HepG2 (cell line): ENCODE measurements around the gene ZNF548. TPM values are rescaled to one million over a fixed set of nuclear protein-coding genes. Genes with fewer than 3 reads are reported as not detected.

Experiments used
- GLI4 ChIP-seq: sonication (generic); formaldehyde crosslinking; IDR thresholded peaks from 2 replicates; pipeline ENCODE4 v1.5.1; 2020; ENCODE audit warnings: missing genetic modification reagents, mild to moderate bottlenecking, moderate library complexity, borderline replicate concordance
- KLF15 ChIP-seq: sonication (generic); formaldehyde crosslinking; IDR thresholded peaks from 2 replicates; pipeline ENCODE4 v1.8.1; 2023; ENCODE audit warnings: borderline replicate concordance, mild to moderate bottlenecking, inconsistent platforms, missing genetic modification reagents, mixed read lengths
- MEIS1 ChIP-seq: sonication (generic); formaldehyde crosslinking; IDR thresholded peaks from 2 replicates; pipeline ENCODE4 v1.9.0; 2021; ENCODE audit warnings: mild to moderate bottlenecking, missing genetic modification reagents, moderate library complexity, borderline replicate concordance
- MTF2 ChIP-seq: sonication (generic); formaldehyde crosslinking; IDR thresholded peaks from 2 replicates; pipeline ENCODE4 v1.5.0; 2020; ENCODE audit warnings: missing genetic modification reagents, borderline replicate concordance
- NKX3-1 ChIP-seq: sonication (generic); formaldehyde crosslinking; IDR thresholded peaks from 2 replicates; pipeline ENCODE4 v1.5.0; 2020; ENCODE audit warnings: missing genetic modification reagents
- PCBP1 ChIP-seq: fragments of 200-400 bp; formaldehyde crosslinking; IDR thresholded peaks from 2 replicates; pipeline ENCODE4 v1.6.1; 2017; ENCODE audit warnings: mild to moderate bottlenecking, low read depth, low read length, borderline replicate concordance
- RAD21 ChIP-seq: fragments of 450-650 bp; formaldehyde crosslinking; IDR thresholded peaks from 2 replicates; pipeline ENCODE4 v1.5.0; 2020; ENCODE audit warnings: mild to moderate bottlenecking
- SAFB2 ChIP-seq: sonication (generic); formaldehyde crosslinking; IDR thresholded peaks from 2 replicates; pipeline ENCODE4 v1.5.1; 2020; ENCODE audit warnings: missing genetic modification reagents, low read depth, mild to moderate bottlenecking, borderline replicate concordance
- U2AF2 ChIP-seq: fragments of 200-400 bp; formaldehyde crosslinking; IDR thresholded peaks from 2 replicates; pipeline ENCODE4 v1.6.1; 2017; ENCODE audit warnings: low read depth, mild to moderate bottlenecking, low read length
- ZNF354B ChIP-seq: sonication (generic); formaldehyde crosslinking; IDR thresholded peaks from 2 replicates; pipeline ENCODE4 v1.8.0; 2022; ENCODE audit warnings: mild to moderate bottlenecking, missing genetic modification reagents
- ZNF558 ChIP-seq: sonication (generic); formaldehyde crosslinking; IDR thresholded peaks from 2 replicates; pipeline ENCODE4 v1.9.0; 2022; ENCODE audit warnings: mild to moderate bottlenecking, missing genetic modification reagents, borderline replicate concordance
- polyA plus RNA-seq, 8 experiments: library from polyadenylated mRNA; depleted of rRNA in 3 of 8; stranded (reverse) in 7 of 8; unstranded in 1 of 8; fragments of >200 nt; fragmentation: Illumina TruSeq in 4 of 8; extraction: Trizol in 4 of 8; gene quantifications; 2 replicates each; pipeline versions ENCODE4 v1.2.1 to v1.2.3, GENCODE V29; 2011 to 2016; ENCODE audit warnings: low read depth in 4 of 8, missing spikeins in 1 of 8, mixed read lengths in 1 of 8; ENCODE audit not compliant: insufficient read depth in 1 of 8
- total RNA-seq, 5 experiments: library from RNA; depleted of rRNA; stranded (reverse); fragments of >200 nt; fragmentation: Illumina TruSeq; extraction: Trizol; gene quantifications; 2 replicates each; pipeline ENCODE4 v1.2.3, GENCODE V29; 2016; ENCODE audit warnings: low read depth in 1 of 5
- TF ChIP-seq, protein P1 (sequence below), 2 experiments: sonication (generic) in 1 of 2; formaldehyde crosslinking in 1 of 2; IDR thresholded peaks; 2 replicates each; pipeline versions ENCODE4 v1.4.0 to v1.6.1; 2016 to 2020; ENCODE audit warnings: borderline replicate concordance in 1 of 2, low read depth in 1 of 2, mild to moderate bottlenecking in 1 of 2, missing genetic modification reagents in 1 of 2
- TF ChIP-seq, protein P2 (sequence below): sonication (generic); formaldehyde crosslinking; IDR thresholded peaks from 2 replicates; pipeline ENCODE4 v1.5.0; 2020; ENCODE audit warnings: missing genetic modification reagents
- TF ChIP-seq, protein P3 (sequence below): sonication (generic); formaldehyde crosslinking; IDR thresholded peaks from 2 replicates; pipeline ENCODE4 v1.4.0; 2020; ENCODE audit warnings: missing genetic modification reagents
- TF ChIP-seq, protein P4 (sequence below): sonication (generic); formaldehyde crosslinking; IDR thresholded peaks from 2 replicates; pipeline ENCODE4 v1.5.0; 2020; ENCODE audit warnings: missing genetic modification reagents, mild to moderate bottlenecking, borderline replicate concordance
- TF ChIP-seq, protein P5 (sequence below): sonication (generic); formaldehyde crosslinking; IDR thresholded peaks from 2 replicates; pipeline ENCODE4 v1.4.0; 2020; ENCODE audit warnings: missing genetic modification reagents, borderline replicate concordance

ZNF548 gene
- total and polyA plus RNA-seq, 2 of the 13 experiments (the other 11 are each of a cell fraction or from before 2014, with no cell fraction given) = 19.6 to 24.9 TPM

DNA sequence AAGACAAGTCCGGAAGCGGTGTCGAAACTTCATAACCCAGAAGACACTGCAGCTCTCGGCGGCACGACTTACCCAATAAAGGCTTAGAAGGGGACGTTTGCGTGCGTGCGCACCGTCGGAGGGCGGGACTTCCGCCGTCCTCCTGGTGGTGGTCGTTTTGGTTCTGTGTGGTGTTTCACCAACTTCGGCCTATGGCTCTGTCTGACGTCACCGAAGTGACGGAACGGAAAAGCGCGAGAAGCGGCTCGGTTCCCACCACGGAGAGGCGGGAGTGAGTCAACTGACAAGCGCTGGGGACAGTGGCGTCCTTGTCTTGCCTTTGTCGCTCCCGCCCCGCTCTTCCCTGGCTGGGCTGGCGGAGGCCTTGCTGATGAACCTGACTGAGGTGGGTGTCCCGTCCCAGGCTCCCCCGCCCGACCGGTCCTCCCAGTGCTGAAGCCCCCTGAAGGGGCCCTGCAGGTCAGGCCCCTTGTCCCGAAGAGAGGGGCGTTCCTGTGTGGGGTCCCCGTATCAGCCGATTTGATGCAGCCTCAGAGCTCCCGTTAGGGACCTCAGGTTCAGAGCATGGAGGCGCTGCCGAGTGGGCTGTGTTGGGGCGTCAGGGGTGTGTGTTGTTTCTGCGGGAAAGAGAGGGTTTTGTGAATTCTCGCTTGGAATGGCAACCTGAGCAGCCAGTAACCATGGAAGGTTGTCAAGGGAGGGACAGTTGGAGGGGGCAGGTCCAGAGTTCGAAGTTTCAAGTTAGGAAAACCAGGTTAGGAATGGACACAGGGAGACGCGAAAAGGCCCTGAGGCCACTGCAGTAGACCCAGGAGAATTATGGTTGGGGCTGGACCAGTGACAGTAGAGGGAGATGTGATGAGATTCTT, at the start of gene ZNF548 (continued):
- TF ChIP-seq, protein P1, sequence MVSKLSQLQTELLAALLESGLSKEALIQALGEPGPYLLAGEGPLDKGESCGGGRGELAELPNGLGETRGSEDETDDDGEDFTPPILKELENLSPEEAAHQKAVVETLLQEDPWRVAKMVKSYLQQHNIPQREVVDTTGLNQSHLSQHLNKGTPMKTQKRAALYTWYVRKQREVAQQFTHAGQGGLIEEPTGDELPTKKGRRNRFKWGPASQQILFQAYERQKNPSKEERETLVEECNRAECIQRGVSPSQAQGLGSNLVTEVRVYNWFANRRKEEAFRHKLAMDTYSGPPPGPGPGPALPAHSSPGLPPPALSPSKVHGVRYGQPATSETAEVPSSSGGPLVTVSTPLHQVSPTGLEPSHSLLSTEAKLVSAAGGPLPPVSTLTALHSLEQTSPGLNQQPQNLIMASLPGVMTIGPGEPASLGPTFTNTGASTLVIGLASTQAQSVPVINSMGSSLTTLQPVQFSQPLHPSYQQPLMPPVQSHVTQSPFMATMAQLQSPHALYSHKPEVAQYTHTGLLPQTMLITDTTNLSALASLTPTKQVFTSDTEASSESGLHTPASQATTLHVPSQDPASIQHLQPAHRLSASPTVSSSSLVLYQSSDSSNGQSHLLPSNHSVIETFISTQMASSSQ (IDR thresholded peaks at IDR 0.05; ENCODE audit: low read depth) = no peak
- TF ChIP-seq, protein P1 (CRISPR knock-in tag; IDR thresholded peaks at IDR 0.05; ENCODE audit: borderline replicate concordance) = 0 out of 2 replicates have a peak, but pooled peaks have one; percentile 14
- TF ChIP-seq PCBP1 (0 out of 2 replicates have a peak, but pooled peaks have one; percentile 54), GLI4 (CRISPR knock-in tag) (no peak), ZNF354B (peak; percentile 93; the same call in 1 of the 2 replicates), NKX3-1 (CRISPR knock-in tag) (no peak; the same call in 1 of the 2 replicates), MEIS1 (CRISPR knock-in tag) (0 out of 2 replicates have a peak, but pooled peaks have one; percentile 6), ZNF558 (CRISPR knock-in tag) (no peak), KLF15 (CRISPR knock-in tag) (no peak), U2AF2 (no peak), MTF2 (no peak), RAD21 (CRISPR knock-in tag) (no peak; the same call in 1 of the 2 replicates), SAFB2 (CRISPR knock-in tag) (no peak)
- TF ChIP-seq, protein P2, sequence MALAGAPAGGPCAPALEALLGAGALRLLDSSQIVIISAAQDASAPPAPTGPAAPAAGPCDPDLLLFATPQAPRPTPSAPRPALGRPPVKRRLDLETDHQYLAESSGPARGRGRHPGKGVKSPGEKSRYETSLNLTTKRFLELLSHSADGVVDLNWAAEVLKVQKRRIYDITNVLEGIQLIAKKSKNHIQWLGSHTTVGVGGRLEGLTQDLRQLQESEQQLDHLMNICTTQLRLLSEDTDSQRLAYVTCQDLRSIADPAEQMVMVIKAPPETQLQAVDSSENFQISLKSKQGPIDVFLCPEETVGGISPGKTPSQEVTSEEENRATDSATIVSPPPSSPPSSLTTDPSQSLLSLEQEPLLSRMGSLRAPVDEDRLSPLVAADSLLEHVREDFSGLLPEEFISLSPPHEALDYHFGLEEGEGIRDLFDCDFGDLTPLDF (CRISPR knock-in tag) = no peak
- TF ChIP-seq, protein P3, sequence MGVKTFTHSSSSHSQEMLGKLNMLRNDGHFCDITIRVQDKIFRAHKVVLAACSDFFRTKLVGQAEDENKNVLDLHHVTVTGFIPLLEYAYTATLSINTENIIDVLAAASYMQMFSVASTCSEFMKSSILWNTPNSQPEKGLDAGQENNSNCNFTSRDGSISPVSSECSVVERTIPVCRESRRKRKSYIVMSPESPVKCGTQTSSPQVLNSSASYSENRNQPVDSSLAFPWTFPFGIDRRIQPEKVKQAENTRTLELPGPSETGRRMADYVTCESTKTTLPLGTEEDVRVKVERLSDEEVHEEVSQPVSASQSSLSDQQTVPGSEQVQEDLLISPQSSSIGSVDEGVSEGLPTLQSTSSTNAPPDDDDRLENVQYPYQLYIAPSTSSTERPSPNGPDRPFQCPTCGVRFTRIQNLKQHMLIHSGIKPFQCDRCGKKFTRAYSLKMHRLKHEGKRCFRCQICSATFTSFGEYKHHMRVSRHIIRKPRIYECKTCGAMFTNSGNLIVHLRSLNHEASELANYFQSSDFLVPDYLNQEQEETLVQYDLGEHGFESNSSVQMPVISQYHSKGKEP (CRISPR knock-in tag) = no peak
- TF ChIP-seq, protein P4, sequence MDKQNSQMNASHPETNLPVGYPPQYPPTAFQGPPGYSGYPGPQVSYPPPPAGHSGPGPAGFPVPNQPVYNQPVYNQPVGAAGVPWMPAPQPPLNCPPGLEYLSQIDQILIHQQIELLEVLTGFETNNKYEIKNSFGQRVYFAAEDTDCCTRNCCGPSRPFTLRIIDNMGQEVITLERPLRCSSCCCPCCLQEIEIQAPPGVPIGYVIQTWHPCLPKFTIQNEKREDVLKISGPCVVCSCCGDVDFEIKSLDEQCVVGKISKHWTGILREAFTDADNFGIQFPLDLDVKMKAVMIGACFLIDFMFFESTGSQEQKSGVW (CRISPR knock-in tag) = no peak
- TF ChIP-seq, protein P5, sequence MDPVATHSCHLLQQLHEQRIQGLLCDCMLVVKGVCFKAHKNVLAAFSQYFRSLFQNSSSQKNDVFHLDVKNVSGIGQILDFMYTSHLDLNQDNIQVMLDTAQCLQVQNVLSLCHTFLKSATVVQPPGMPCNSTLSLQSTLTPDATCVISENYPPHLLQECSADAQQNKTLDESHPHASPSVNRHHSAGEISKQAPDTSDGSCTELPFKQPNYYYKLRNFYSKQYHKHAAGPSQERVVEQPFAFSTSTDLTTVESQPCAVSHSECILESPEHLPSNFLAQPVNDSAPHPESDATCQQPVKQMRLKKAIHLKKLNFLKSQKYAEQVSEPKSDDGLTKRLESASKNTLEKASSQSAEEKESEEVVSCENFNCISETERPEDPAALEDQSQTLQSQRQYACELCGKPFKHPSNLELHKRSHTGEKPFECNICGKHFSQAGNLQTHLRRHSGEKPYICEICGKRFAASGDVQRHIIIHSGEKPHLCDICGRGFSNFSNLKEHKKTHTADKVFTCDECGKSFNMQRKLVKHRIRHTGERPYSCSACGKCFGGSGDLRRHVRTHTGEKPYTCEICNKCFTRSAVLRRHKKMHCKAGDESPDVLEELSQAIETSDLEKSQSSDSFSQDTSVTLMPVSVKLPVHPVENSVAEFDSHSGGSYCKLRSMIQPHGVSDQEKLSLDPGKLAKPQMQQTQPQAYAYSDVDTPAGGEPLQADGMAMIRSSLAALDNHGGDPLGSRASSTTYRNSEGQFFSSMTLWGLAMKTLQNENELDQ = no peak
